ENCODE results near the gene USO1.

DNA sequence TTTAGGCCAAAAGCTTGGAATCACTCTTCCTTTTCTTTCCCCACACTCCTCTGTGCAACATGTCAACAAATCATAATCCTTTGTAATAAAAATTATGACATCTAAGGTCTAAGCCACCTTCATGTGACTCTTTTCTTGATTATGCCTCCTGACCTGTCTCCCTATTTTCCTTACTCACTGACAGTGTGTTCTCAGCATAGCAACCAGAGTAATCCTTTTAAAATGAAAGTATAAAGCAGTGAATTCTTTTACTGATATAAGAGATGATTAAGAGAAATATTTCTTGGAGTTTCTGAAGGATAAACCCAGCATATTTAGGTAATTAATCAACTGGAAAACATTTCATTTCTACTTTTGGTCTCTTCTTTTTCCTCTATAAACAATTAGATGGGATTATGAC is 44.7 kb downstream of the USO1 start:
- no peak for TF ChIP-seq POLR2AphosphoS5 (IDR thresholded peaks at IDR 0.05; ENCODE audit: low read depth, low read length)
- TF ChIP-seq SPI1 (IDR thresholded peaks at IDR 0.05; ENCODE audit: low read depth, low read length), result no peak
